SK-N-SH treated with all-trans-retinoic acid at 6 μM for 48 hours (cell line): ENCODE measurements around the gene CPXM2.

Experiments
- ATAC-seq: fragments of 200-7000 bp; cut with Tn5 transposase; 3 replicates; pipeline ENCODE4 v1.9.1; 2020; ENCODE audit warnings: mild to moderate bottlenecking, moderate library complexity
- ARNTL ChIP-seq: fragments of 450-650 bp; formaldehyde crosslinking; IDR thresholded peaks from 2 replicates; pipeline ENCODE4 v1.5.0; 2020; ENCODE audit warnings: low read depth, mild to moderate bottlenecking, moderate library complexity, borderline replicate concordance
- BACH2 ChIP-seq: fragments of 250-450 bp; sonication (Bioruptor Pico); IDR thresholded peaks from 2 replicates; pipeline ENCODE4 v1.9.0; 2021; ENCODE audit warnings: mild to moderate bottlenecking, borderline replicate concordance
- CSDC2 ChIP-seq: fragments of 250-450 bp; sonication (Bioruptor Pico); IDR thresholded peaks from 2 replicates; pipeline ENCODE4 v1.5.0; 2020; ENCODE audit warnings: mild to moderate bottlenecking, moderate library complexity
- ESRRG ChIP-seq: fragments of 250-450 bp; sonication (Bioruptor Pico); IDR thresholded peaks from 2 replicates; pipeline ENCODE4 v1.6.1; 2021; ENCODE audit warnings: mild to moderate bottlenecking
- GLIS3 ChIP-seq: fragments of 250-450 bp; sonication (Bioruptor Pico); IDR thresholded peaks from 2 replicates; pipeline ENCODE4 v1.5.0; 2020; ENCODE audit warnings: mild to moderate bottlenecking, moderate library complexity
- OSR1 ChIP-seq: fragments of 250-450 bp; sonication (Bioruptor Pico); IDR thresholded peaks from 2 replicates; pipeline ENCODE4 v1.8.0; 2022; ENCODE audit warnings: moderate library complexity, mild to moderate bottlenecking, inconsistent platforms
- RARB ChIP-seq: fragments of 250-450 bp; sonication (Bioruptor Pico); IDR thresholded peaks from 2 replicates; pipeline ENCODE4 v1.8.0; 2021; ENCODE audit warnings: mild to moderate bottlenecking, moderate library complexity
- SNAI2 ChIP-seq: fragments of 250-450 bp; sonication (Bioruptor Pico); IDR thresholded peaks from 2 replicates; pipeline ENCODE4 v1.5.0; 2020; ENCODE audit warnings: mild to moderate bottlenecking, moderate library complexity
- TCF4 ChIP-seq: fragments of 250-450 bp; sonication (Bioruptor Pico); IDR thresholded peaks from 2 replicates; pipeline ENCODE4 v1.8.0; 2021; ENCODE audit warnings: mild to moderate bottlenecking, moderate library complexity, borderline replicate concordance
- TOX ChIP-seq: fragments of 250-450 bp; sonication (Bioruptor Pico); IDR thresholded peaks from 2 replicates; pipeline ENCODE4 v1.8.0; 2021; ENCODE audit warnings: mild to moderate bottlenecking, moderate library complexity, borderline replicate concordance
- ZC3H10 ChIP-seq: fragments of 250-450 bp; sonication (Bioruptor Pico); IDR thresholded peaks from 2 replicates; pipeline ENCODE4 v1.5.1; 2021; ENCODE audit warnings: mild to moderate bottlenecking, moderate library complexity
- ZFP3 ChIP-seq: fragments of 250-450 bp; sonication (Bioruptor Pico); IDR thresholded peaks from 2 replicates; pipeline ENCODE4 v1.5.0; 2020; ENCODE audit warnings: mild to moderate bottlenecking, moderate library complexity
- ZFP30 ChIP-seq: fragments of 450-650 bp; formaldehyde crosslinking; IDR thresholded peaks from 2 replicates; pipeline ENCODE4 v1.5.0; 2022; ENCODE audit warnings: mild to moderate bottlenecking, moderate library complexity
- ZNF565 ChIP-seq: fragments of 450-650 bp; formaldehyde crosslinking; conservative IDR thresholded peaks from 2 replicates; pipeline ENCODE4 v1.5.0; 2020; ENCODE audit warnings: low read depth, mild to moderate bottlenecking, moderate library complexity
- ZNF70 ChIP-seq: fragments of 450-650 bp; formaldehyde crosslinking; IDR thresholded peaks from 2 replicates; pipeline ENCODE4 v1.5.0; 2020; ENCODE audit warnings: mild to moderate bottlenecking, moderate library complexity
- TF ChIP-seq, protein P1 (sequence below): fragments of 250-450 bp; sonication (Bioruptor Pico); IDR thresholded peaks from 2 replicates; pipeline ENCODE4 v1.8.0; 2020; ENCODE audit warnings: mild to moderate bottlenecking, moderate library complexity, borderline replicate concordance
- TF ChIP-seq, protein P2 (sequence below): fragments of 250-450 bp; sonication (Bioruptor Pico); IDR thresholded peaks from 2 replicates; pipeline ENCODE4 v1.8.0; 2021; ENCODE audit warnings: low read depth, mild to moderate bottlenecking, moderate library complexity, borderline replicate concordance
- TF ChIP-seq, protein P3 (sequence below): fragments of 250-450 bp; sonication (Bioruptor Pico); IDR thresholded peaks from 2 replicates; pipeline ENCODE4 v1.5.0; 2020; ENCODE audit warnings: mild to moderate bottlenecking, moderate library complexity
- TF ChIP-seq, protein P4 (sequence below): fragments of 250-450 bp; sonication (Bioruptor Pico); IDR thresholded peaks from 2 replicates; pipeline ENCODE4 v1.5.1; 2021; ENCODE audit warnings: mild to moderate bottlenecking, moderate library complexity
- TF ChIP-seq, protein P5 (sequence below): fragments of 250-450 bp; sonication (Bioruptor Pico); IDR thresholded peaks from 2 replicates; pipeline ENCODE4 v1.5.1; 2020; ENCODE audit warnings: low read depth, mild to moderate bottlenecking, moderate library complexity

Gene CPXM2

DNA sequence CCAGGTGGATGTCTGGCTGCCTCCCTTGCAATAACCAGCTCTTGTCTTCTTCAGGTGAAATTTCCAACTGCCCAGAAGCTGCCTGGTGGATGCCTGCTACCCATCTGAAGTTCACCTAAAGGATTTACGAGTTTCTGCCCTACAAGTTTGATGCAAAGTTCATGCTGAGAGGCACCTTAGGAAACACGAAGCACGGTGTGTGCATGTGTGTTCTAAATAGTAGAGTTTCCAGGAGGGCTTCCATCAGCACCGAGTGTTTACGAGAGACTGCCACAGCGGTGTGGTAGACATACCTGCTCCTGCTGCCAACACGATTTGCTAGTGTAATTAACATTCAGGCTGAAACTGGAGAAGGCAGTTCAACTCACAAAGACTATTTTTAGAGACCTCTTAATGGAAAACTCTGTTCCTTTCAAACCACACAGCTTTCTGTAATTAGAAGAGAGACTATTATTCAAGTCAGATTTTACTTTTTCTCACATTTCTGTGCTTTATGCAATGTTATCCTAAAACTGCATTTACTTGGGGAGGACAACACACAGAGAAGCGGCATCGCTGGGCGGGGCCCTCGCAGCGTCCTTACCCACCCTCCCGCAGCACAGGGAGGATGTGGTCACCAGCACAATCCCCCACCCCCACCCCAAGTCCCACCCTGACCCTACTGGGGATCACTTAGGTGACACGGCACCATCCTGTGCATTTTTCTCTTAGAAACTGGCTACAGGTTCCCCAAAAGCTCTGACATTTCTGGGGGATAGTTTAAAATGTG, 15.5 kb upstream of the CPXM2 start:
- ATAC-seq = no peak

DNA sequence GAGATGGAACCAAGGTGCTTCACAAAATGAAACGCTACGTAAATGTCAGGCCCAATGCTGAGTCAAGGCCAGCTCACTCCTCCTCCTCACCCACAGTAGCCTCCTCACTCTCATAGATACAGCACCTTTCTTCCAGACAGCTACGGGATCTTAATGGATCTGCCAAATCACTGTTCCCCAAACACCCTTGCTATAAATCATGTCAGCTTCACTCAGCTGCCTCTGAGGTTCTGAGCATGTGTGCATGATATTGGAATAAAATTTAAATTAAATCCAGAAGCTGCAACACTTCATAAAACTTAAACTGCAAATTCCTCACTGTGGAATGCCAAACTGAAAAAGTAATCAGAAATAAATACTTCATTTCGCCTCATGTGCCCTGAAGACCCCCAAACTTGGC, 14.7 kb upstream of the CPXM2 start:
- TF ChIP-seq BACH2 (no peak), ZFP30 (no peak)
- TF ChIP-seq, protein P1, sequence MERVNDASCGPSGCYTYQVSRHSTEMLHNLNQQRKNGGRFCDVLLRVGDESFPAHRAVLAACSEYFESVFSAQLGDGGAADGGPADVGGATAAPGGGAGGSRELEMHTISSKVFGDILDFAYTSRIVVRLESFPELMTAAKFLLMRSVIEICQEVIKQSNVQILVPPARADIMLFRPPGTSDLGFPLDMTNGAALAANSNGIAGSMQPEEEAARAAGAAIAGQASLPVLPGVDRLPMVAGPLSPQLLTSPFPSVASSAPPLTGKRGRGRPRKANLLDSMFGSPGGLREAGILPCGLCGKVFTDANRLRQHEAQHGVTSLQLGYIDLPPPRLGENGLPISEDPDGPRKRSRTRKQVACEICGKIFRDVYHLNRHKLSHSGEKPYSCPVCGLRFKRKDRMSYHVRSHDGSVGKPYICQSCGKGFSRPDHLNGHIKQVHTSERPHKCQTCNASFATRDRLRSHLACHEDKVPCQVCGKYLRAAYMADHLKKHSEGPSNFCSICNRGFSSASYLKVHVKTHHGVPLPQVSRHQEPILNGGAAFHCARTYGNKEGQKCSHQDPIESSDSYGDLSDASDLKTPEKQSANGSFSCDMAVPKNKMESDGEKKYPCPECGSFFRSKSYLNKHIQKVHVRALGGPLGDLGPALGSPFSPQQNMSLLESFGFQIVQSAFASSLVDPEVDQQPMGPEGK (CRISPR knock-in tag) = no peak

More for the DNA sequence above, 15.5 kb upstream of the CPXM2 start:
- TF ChIP-seq RARB (CRISPR knock-in tag) (no peak), SNAI2 (no peak), ESRRG (CRISPR knock-in tag) (no peak), ZNF565 (CRISPR knock-in tag) (no peak), TCF4 (CRISPR knock-in tag) (no peak), BACH2 (no peak), GLIS3 (CRISPR knock-in tag) (no peak), ZC3H10 (CRISPR knock-in tag) (no peak), ZNF70 (CRISPR knock-in tag) (no peak)
- TF ChIP-seq, protein P2, sequence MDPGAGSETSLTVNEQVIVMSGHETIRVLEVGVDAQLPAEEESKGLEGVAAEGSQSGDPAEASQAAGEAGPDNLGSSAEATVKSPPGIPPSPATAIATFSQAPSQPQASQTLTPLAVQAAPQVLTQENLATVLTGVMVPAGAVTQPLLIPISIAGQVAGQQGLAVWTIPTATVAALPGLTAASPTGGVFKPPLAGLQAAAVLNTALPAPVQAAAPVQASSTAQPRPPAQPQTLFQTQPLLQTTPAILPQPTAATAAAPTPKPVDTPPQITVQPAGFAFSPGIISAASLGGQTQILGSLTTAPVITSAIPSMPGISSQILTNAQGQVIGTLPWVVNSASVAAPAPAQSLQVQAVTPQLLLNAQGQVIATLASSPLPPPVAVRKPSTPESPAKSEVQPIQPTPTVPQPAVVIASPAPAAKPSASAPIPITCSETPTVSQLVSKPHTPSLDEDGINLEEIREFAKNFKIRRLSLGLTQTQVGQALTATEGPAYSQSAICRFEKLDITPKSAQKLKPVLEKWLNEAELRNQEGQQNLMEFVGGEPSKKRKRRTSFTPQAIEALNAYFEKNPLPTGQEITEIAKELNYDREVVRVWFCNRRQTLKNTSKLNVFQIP (CRISPR knock-in tag) = no peak
- TF ChIP-seq, protein P3, sequence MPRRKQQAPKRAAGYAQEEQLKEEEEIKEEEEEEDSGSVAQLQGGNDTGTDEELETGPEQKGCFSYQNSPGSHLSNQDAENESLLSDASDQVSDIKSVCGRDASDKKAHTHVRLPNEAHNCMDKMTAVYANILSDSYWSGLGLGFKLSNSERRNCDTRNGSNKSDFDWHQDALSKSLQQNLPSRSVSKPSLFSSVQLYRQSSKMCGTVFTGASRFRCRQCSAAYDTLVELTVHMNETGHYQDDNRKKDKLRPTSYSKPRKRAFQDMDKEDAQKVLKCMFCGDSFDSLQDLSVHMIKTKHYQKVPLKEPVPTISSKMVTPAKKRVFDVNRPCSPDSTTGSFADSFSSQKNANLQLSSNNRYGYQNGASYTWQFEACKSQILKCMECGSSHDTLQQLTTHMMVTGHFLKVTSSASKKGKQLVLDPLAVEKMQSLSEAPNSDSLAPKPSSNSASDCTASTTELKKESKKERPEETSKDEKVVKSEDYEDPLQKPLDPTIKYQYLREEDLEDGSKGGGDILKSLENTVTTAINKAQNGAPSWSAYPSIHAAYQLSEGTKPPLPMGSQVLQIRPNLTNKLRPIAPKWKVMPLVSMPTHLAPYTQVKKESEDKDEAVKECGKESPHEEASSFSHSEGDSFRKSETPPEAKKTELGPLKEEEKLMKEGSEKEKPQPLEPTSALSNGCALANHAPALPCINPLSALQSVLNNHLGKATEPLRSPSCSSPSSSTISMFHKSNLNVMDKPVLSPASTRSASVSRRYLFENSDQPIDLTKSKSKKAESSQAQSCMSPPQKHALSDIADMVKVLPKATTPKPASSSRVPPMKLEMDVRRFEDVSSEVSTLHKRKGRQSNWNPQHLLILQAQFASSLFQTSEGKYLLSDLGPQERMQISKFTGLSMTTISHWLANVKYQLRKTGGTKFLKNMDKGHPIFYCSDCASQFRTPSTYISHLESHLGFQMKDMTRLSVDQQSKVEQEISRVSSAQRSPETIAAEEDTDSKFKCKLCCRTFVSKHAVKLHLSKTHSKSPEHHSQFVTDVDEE = no peak
- TF ChIP-seq, protein P4, sequence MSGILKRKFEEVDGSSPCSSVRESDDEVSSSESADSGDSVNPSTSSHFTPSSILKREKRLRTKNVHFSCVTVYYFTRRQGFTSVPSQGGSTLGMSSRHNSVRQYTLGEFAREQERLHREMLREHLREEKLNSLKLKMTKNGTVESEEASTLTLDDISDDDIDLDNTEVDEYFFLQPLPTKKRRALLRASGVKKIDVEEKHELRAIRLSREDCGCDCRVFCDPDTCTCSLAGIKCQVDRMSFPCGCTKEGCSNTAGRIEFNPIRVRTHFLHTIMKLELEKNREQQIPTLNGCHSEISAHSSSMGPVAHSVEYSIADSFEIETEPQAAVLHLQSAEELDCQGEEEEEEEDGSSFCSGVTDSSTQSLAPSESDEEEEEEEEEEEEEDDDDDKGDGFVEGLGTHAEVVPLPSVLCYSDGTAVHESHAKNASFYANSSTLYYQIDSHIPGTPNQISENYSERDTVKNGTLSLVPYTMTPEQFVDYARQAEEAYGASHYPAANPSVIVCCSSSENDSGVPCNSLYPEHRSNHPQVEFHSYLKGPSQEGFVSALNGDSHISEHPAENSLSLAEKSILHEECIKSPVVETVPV (CRISPR knock-in tag) = no peak
- TF ChIP-seq, protein P5, sequence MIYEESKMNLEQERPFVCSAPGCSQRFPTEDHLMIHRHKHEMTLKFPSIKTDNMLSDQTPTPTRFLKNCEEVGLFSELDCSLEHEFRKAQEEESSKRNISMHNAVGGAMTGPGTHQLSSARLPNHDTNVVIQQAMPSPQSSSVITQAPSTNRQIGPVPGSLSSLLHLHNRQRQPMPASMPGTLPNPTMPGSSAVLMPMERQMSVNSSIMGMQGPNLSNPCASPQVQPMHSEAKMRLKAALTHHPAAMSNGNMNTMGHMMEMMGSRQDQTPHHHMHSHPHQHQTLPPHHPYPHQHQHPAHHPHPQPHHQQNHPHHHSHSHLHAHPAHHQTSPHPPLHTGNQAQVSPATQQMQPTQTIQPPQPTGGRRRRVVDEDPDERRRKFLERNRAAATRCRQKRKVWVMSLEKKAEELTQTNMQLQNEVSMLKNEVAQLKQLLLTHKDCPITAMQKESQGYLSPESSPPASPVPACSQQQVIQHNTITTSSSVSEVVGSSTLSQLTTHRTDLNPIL (CRISPR knock-in tag) = no peak

DNA sequence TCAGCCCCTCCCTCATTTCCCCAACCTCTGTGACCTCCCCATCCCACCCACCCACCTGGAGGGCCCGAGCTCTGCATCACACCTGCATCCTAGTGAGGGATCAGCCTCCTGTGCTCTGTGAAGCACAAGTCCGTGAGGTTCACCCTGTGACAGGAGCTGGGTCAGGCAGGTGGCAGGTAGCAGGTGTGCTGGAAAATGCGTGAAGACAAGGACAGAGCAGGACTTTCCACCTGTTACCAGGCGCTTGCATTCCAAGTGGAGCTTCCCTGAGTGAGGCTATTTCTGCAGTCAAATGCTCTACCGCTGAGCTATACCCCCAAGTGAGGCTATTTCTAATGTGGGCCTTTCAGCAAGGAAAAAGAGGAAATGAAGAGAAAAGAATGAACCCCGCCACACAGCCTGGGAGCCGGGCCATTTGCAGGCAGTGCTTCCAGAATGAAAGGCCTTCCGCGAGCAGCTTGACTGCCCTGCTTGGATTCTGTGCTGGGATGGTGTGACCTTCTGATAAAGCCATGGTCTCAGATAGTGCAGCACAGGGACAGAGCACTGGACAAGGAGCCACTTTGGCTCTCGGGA, 13.3 kb upstream of the CPXM2 start:
- ATAC-seq = no peak
- no peak for TF ChIP-seq ZNF70 (CRISPR knock-in tag)
- TF ChIP-seq ZNF565 (CRISPR knock-in tag) = no peak
- TF ChIP-seq ARNTL (CRISPR knock-in tag) = no peak
- TF ChIP-seq OSR1 (CRISPR knock-in tag) = no peak
- no peak for TF ChIP-seq CSDC2
- no peak for TF ChIP-seq ZFP3 (CRISPR knock-in tag)
- no peak for TF ChIP-seq BACH2
- no peak for TF ChIP-seq TCF4 (CRISPR knock-in tag)
- TF ChIP-seq, protein P4 (CRISPR knock-in tag) = no peak
- TF ChIP-seq TOX (CRISPR knock-in tag) = no peak
- TF ChIP-seq, protein P1 (CRISPR knock-in tag) = no peak
- TF ChIP-seq ESRRG (CRISPR knock-in tag) = no peak
- no peak for TF ChIP-seq ZC3H10 (CRISPR knock-in tag)
- TF ChIP-seq, protein P3 = no peak

More for the DNA sequence above, 14.7 kb upstream of the CPXM2 start:
- ATAC-seq = no peak
